ENCODE measurements around the gene TUG1.

The TUG1 gene

DNA sequence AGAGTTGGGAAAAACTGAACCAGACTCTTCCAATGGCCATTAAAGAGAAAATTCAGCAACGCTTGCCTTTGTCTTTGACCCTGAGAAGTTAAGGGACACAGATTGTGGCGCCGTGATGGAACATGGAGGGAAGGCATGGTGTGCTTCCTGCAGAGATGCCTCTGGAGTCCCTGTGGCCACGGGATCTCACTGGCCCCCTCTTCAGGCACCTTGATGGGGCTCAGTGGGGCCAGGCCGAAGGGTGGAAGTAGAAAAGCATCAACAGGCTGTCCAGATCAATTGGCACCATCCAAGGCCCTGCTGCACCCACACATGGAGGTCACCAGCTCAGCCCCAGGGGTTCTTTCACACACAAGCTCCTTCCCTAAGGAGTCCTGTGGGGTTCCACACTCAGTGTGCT is 43.4 kb upstream of the TUG1 start:
- Histone ChIP-seq H2AFZ (ENCODE audit: low read length) (no peak overlapping the region), H3K27me3 (ENCODE audit: insufficient read depth, low read length, poor library complexity, severe bottlenecking) (no peaks in the 10 kb centered on the region), H3K9ac (ENCODE audit: low read depth, low read length, poor library complexity, severe bottlenecking) (no peak overlapping the region), H4K20me1 (ENCODE audit: insufficient read depth, low read length, poor library complexity, severe bottlenecking) (no peaks in the 10 kb centered on the region), H3K4me2 (ENCODE audit: low read depth, low read length, poor library complexity, severe bottlenecking) (no peak overlapping the region), H3K79me2 (ENCODE audit: insufficient read depth, low read length) (no peaks in the 10 kb centered on the region), H3K4me3 (ENCODE audit: low read length, poor library complexity, severe bottlenecking) (no peak overlapping the region), H3K36me3 (ENCODE audit: insufficient read depth, low read length) (peaks cover 35% of the 10 kb centered on the region; the same call in 1 of the 2 replicates), H3F3A (ENCODE audit: low read depth) (no peaks in the 10 kb centered on the region), H3K4me1 (ENCODE audit: insufficient read depth, low read length, poor library complexity, severe bottlenecking) (no peaks in the 10 kb centered on the region), H3K9me2 (replicated peaks; ENCODE audit: low read depth, low read length) (no peaks in the 10 kb centered on the region), H3K9me3 (ENCODE audit: insufficient read depth, low read depth, low read length) (no peaks in the 10 kb centered on the region)
- TF ChIP-seq, protein P1, sequence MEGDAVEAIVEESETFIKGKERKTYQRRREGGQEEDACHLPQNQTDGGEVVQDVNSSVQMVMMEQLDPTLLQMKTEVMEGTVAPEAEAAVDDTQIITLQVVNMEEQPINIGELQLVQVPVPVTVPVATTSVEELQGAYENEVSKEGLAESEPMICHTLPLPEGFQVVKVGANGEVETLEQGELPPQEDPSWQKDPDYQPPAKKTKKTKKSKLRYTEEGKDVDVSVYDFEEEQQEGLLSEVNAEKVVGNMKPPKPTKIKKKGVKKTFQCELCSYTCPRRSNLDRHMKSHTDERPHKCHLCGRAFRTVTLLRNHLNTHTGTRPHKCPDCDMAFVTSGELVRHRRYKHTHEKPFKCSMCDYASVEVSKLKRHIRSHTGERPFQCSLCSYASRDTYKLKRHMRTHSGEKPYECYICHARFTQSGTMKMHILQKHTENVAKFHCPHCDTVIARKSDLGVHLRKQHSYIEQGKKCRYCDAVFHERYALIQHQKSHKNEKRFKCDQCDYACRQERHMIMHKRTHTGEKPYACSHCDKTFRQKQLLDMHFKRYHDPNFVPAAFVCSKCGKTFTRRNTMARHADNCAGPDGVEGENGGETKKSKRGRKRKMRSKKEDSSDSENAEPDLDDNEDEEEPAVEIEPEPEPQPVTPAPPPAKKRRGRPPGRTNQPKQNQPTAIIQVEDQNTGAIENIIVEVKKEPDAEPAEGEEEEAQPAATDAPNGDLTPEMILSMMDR (conservative IDR thresholded peaks at IDR 0.05; ENCODE audit: low read length), result no peak
- TF ChIP-seq EZH2phosphoT487 (IDR thresholded peaks at IDR 0.05; ENCODE audit: borderline replicate concordance), result no peak

DNA sequence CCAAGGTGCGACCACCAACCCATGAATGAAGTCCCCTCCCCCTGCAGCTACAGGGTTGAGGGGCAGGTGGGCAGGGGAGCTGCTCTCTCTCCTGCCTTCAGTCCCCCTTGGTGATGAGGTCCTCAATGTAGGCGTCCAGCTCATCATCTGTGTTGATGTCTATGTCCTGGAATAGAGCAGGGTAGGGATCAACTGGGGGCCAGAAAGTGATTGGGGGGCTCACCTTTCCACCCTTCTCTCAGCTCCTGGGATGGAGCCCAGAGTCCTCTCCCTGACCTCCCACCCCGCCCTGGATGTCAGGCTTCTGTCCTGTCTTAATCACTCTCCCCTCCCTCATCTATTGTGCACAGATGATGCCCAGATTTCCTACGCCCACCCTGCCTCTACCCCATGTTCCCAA is 42.4 kb upstream of the TUG1 start:
- Histone ChIP-seq H3K4me2 (ENCODE audit: low read depth, low read length, poor library complexity, severe bottlenecking) (no peak overlapping the region), H3K9me3 (ENCODE audit: insufficient read depth, low read depth, low read length) (no peaks in the 10 kb centered on the region), H3K27me3 (ENCODE audit: insufficient read depth, low read length, poor library complexity, severe bottlenecking) (no peaks in the 10 kb centered on the region), H3F3A (ENCODE audit: low read depth) (no peaks in the 10 kb centered on the region), H2AFZ (ENCODE audit: low read length) (no peak overlapping the region), H3K4me1 (ENCODE audit: insufficient read depth, low read length, poor library complexity, severe bottlenecking) (no peaks in the 10 kb centered on the region), H3K9ac (ENCODE audit: low read depth, low read length, poor library complexity, severe bottlenecking) (no peak overlapping the region), H3K36me3 (ENCODE audit: insufficient read depth, low read length) (peaks cover 46% of the 10 kb centered on the region; the same call in 1 of the 2 replicates), H3K9me2 (replicated peaks; ENCODE audit: low read depth, low read length) (no peaks in the 10 kb centered on the region), H3K79me2 (ENCODE audit: insufficient read depth, low read length) (no peaks in the 10 kb centered on the region), H4K20me1 (ENCODE audit: insufficient read depth, low read length, poor library complexity, severe bottlenecking) (no peaks in the 10 kb centered on the region), H3K4me3 (ENCODE audit: low read length, poor library complexity, severe bottlenecking) (no peak overlapping the region)
- TF ChIP-seq EZH2phosphoT487 (IDR thresholded peaks at IDR 0.05; ENCODE audit: borderline replicate concordance), result no peak
- TF ChIP-seq, protein P1 (conservative IDR thresholded peaks at IDR 0.05; ENCODE audit: low read length), result no peak

DNA sequence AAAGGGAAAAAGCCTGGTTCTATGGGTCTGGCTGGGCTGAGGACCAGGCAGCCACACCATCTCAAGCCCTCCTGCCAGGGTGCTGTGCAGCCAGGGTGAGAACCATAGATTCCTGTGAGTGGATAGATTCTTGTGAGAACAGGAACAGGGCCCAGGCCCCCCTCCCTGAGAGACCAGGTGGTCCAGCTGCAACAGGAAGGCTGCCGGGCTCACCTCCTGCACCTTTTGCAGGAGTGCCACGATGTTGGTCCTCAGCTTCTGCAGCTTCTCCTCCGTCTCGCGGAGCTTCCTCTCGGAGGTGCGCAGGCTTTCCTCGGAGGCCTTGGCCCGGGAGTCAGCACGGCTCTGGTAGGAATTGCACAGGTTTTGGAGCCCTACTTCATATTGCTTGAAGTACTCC is 41.3 kb upstream of the TUG1 start:
- no peaks in the 10 kb centered on the region for H4K20me1 ChIP-seq (ENCODE audit: insufficient read depth, low read length, poor library complexity, severe bottlenecking)
- no peaks in the 10 kb centered on the region for H3F3A ChIP-seq (ENCODE audit: low read depth)
- no peak overlapping the region for H3K4me2 ChIP-seq (ENCODE audit: low read depth, low read length, poor library complexity, severe bottlenecking)
- TF ChIP-seq EZH2phosphoT487 (IDR thresholded peaks at IDR 0.05; ENCODE audit: borderline replicate concordance), result no peak
- TF ChIP-seq, protein P1 (conservative IDR thresholded peaks at IDR 0.05; ENCODE audit: low read length), result no peak
- no peaks in the 10 kb centered on the region for H3K27me3 ChIP-seq (ENCODE audit: insufficient read depth, low read length, poor library complexity, severe bottlenecking)
- H2AFZ ChIP-seq (ENCODE audit: low read length), result no peak overlapping the region
- no peak overlapping the region for H3K9ac ChIP-seq (ENCODE audit: low read depth, low read length, poor library complexity, severe bottlenecking)
- no peak overlapping the region for H3K4me3 ChIP-seq (ENCODE audit: low read length, poor library complexity, severe bottlenecking)
- H3K9me2 ChIP-seq (replicated peaks; ENCODE audit: low read depth, low read length), result no peaks in the 10 kb centered on the region
- H3K36me3 ChIP-seq (ENCODE audit: insufficient read depth, low read length), result peaks cover 57% of the 10 kb centered on the region; the same call in 1 of the 2 replicates
- no peaks in the 10 kb centered on the region for H3K79me2 ChIP-seq (ENCODE audit: insufficient read depth, low read length)
- no peaks in the 10 kb centered on the region for H3K4me1 ChIP-seq (ENCODE audit: insufficient read depth, low read length, poor library complexity, severe bottlenecking)
- no peaks in the 10 kb centered on the region for H3K9me3 ChIP-seq (ENCODE audit: insufficient read depth, low read depth, low read length)
